Measurements from ENCODE around the gene CHD9. TPM values are rescaled to one million over a fixed set of nuclear protein-coding genes. Genes with fewer than 3 reads are reported as not detected.

Gene CHD9
- total RNA-seq, 1 experiment from 2014 or later, result 25.4 TPM

GRCh38 chr16:53129281-53130158, 74.7 kb downstream of the CHD9 start:
- intact Hi-C loops (cut with micrococcal nuclease; ENCODE audit: unreplicated experiment), result loop anchor here (5.0 to 10.0 kb wide), 2 partner anchors 75 to 78 kb away; partner anchors contain the start of genes CHD9 and CHD9NB
- Histone ChIP-seq H3K27me3 (ENCODE audit: control insufficient read depth, insufficient read depth, low read length) (no peaks in the 10 kb centered on the region), H3K9me3 (ENCODE audit: control insufficient read depth, insufficient read depth, low read depth, low read length) (no peaks in the 10 kb centered on the region), H3K4me1 (ENCODE audit: control insufficient read depth, insufficient read depth, low read length) (peaks cover 9% of the 10 kb centered on the region), H3K4me3 (ENCODE audit: low read depth in 2 of 2, low read length in 2 of 2) (peak overlapping the region; percentile 59 to 66), H3K36me3 (ENCODE audit: control insufficient read depth, insufficient read depth, low read length) (no peaks in the 10 kb centered on the region; the same call in 1 of the 2 replicates), H3K27ac (ENCODE audit: low read length) (peak overlapping the region; percentile 81)
- ChIA-PET CTCF (interaction anchor here (0.9 kb wide), 1 partner anchor 75 kb away, joined by 3 read pairs; the partner anchor contains the start of gene CHD9), POLR2A (no interaction called here)
- in situ Hi-C loops (cut with HindIII; ENCODE audit: low pct_unique_long_range_greater_than_20kb, low sequenced_read_pairs), result no loop called here
- TF ChIP-seq TCF7L2 (IDR thresholded peaks at IDR 0.05; ENCODE audit: low read depth, low read length), result no peak
- TF ChIP-seq REST (IDR thresholded peaks at IDR 0.05; ENCODE audit: insufficient read depth in 1 of 2, low read depth in 2 of 2, low read length in 1 of 2), result no peak
- TF ChIP-seq POLR2AphosphoS5 (IDR thresholded peaks at IDR 0.05; ENCODE audit: low read depth, low read length), result no peak
- no peak for TF ChIP-seq SIN3A (IDR thresholded peaks at IDR 0.05; ENCODE audit: borderline replicate concordance, insufficient read depth, low read depth, low read length)
- no peak for TF ChIP-seq CTCF (IDR thresholded peaks at IDR 0.05)
- no TSS peak for BruUV-seq (replicated peaks)
- DNase-seq (ENCODE audit: low read depth, low spot score), result no peak
- ATAC-seq, result no peak

DNA sequence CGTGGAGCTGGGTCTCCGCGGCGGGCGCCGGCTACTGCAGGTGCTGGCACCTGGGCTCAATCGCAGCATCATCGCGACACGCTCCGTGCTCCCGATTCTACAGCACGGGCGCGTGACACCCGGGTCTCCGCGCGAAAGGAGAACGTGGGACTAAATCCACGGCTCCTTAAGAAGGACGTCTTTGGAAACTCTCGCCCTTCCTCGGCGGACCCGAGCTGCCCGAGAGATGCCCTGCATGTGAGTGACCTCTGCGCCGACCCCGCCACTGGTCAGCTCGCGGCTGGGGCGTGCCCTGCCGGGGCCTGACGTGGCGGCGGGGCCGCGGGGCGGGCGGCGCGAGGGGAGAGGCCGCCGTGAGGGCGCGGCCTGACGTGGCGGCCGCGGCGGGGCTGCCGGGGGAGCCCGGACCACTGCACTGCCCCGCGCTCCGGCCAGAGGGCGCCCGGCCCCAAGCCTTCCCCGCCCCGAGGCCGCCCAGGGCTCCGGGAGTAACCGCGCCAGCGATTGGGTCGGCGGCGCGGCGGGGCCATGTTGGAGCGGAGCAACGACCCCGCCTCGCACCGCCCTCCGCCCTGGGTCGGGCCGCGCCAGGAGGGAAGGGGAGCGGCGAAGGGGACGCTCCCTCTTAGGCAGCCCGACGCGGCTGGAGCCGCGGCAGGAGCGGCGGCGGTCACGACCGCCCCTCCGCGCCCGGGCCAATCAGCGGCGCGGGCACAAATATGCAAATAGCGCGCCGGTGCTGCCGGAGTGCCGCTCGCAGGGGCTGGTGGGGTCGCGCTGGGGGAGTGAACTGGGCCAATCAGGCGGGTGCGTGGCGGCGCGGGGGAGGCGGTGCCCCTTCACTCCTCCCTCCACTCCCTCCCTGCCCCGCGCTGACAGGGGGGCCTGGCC, 75.6 kb downstream of the CHD9 start:
- in situ Hi-C loops (cut with HindIII; ENCODE audit: low pct_unique_long_range_greater_than_20kb, low sequenced_read_pairs), result no loop called here
- Histone ChIP-seq H3K27me3 (ENCODE audit: control insufficient read depth, insufficient read depth, low read length) (no peaks in the 10 kb centered on the region), H3K4me1 (ENCODE audit: control insufficient read depth, insufficient read depth, low read length) (peaks cover 9% of the 10 kb centered on the region), H3K4me3 (ENCODE audit: low read depth in 2 of 2, low read length in 2 of 2) (peak overlapping the region; percentile 59 to 66), H3K36me3 (ENCODE audit: control insufficient read depth, insufficient read depth, low read length) (no peaks in the 10 kb centered on the region; the same call in 1 of the 2 replicates), H3K27ac (ENCODE audit: low read length) (peak overlapping the region; percentile 81), H3K9me3 (ENCODE audit: control insufficient read depth, insufficient read depth, low read depth, low read length) (no peaks in the 10 kb centered on the region)
- TF ChIP-seq POLR2AphosphoS5 (IDR thresholded peaks at IDR 0.05; ENCODE audit: low read depth, low read length), result peak; percentile 27; the same call in 1 of the 2 replicates
- TF ChIP-seq REST (IDR thresholded peaks at IDR 0.05; ENCODE audit: insufficient read depth in 1 of 2, low read depth in 2 of 2, low read length in 1 of 2), result no peak
- peak; percentile 52; the same call in 1 of the 2 replicates for TF ChIP-seq SIN3A (IDR thresholded peaks at IDR 0.05; ENCODE audit: borderline replicate concordance, insufficient read depth, low read depth, low read length)
- TF ChIP-seq CTCF (IDR thresholded peaks at IDR 0.05), result peak; percentile 84
- BruUV-seq (replicated peaks), result no TSS peak
- intact Hi-C loops (cut with micrococcal nuclease; ENCODE audit: unreplicated experiment), result loop anchor here (5.0 to 10.0 kb wide), 2 partner anchors 76 to 77 kb away; partner anchors contain the start of genes CHD9 and CHD9NB
- POLR2A ChIA-PET, result no interaction called here
- ATAC-seq (peak; percentile 94), DNase-seq (ENCODE audit: low read depth, low spot score) (peak; percentile 33)
- CTCF ChIA-PET, result interaction anchor here (0.9 kb wide), 1 partner anchor 76 kb away, joined by 3 read pairs; the partner anchor contains the start of gene CHD9
